Muscle of back (tissue), 11 donors: ENCODE measurements around the gene ABCC9. TPM values are rescaled to one million over a fixed set of nuclear protein-coding genes. Genes with fewer than 3 reads are reported as not detected.
A peak's percentile ranks its signal among the peaks of the same experiment; 100 is the strongest.

Experiments
- DNase-seq, 3 donors: peaks; one replicate each; pipeline versions ENCODE4 v3.0.0 to v3.0.0-alpha.2; 2013
- polyA plus RNA-seq, 10 donors: library from polyadenylated mRNA; unstranded; fragments of 120-200 nt; gene quantifications; one replicate each; pipeline ENCODE4 v1.2.1, GENCODE V29; 2013; ENCODE audit not compliant: insufficient read length in 10 of 10

ABCC9 gene
- polyA plus RNA-seq, 10 donors: 54.2 to 86.1 (median 72.2) TPM

- DNase-seq: peak in 1 of 3 donors; percentile 41
These were observed 59.3 kb downstream of the ABCC9 start for GRCh38 chr12:21881965-21882364.

GRCh38 chr12:21879312-21879711 is 61.9 kb downstream of the ABCC9 start:
- DNase-seq: no peak

- no peak for DNase-seq
These were observed 63.8 kb downstream of the ABCC9 start for GRCh38 chr12:21877293-21877982.

DNA sequence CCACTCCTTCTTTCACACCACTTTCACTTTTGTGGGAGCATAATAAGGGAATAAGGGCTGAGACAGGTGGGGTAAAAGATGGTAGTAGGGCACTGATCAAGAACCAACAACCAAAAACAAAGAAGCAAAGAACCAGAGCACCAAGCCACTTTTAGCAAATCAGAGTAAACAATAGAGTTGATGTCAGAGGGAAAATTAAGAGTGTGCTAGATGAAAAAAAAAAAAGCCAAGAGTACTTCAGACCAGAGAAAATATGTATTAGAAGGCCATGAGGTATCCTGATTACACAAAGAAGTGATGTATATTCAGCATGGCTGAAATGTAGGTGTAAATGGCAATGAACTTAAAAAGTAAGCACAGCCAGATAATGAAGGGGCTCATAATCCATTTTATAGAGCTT is 75.4 kb downstream of the ABCC9 start:
- no peak for DNase-seq

- DNase-seq: no peak
These were observed 80.7 kb downstream of the ABCC9 start for GRCh38 chr12:21860534-21860933.

- no peak for DNase-seq
These were observed 81.1 kb downstream of the ABCC9 start for GRCh38 chr12:21860128-21860527.

- DNase-seq: no peak
These were observed 89.0 kb downstream of the ABCC9 start for GRCh38 chr12:21852251-21852650.

- DNase-seq: no peak
These were observed 90.1 kb downstream of the ABCC9 start for GRCh38 chr12:21851151-21851550.

- DNase-seq: no peak
These were observed 90.8 kb downstream of the ABCC9 start for GRCh38 chr12:21850419-21850818.

DNA sequence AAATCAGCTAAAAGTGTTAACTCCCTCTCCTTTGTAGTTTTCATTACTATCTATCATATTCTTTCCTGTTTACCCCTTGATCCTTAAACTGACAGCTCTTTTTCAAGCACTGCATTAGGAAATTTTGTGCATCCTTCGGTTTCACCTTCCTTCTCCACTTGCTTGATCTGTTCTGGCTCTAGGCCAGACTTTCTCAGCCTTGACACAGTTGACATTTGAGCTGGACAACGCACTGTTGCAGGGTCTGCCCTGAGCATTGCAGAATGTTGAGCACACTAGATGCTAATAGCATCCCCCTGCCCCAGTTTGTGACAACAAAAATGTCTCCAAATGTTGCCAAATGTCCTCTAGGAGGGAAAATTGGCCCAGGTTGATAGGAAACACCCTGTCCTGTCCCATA is 91.3 kb downstream of the ABCC9 start:
- DNase-seq: peak in 2 of 3 donors; percentile 17 to 23

- DNase-seq: no peak
These were observed 93.0 kb downstream of the ABCC9 start for GRCh38 chr12:21848192-21848591.

DNA sequence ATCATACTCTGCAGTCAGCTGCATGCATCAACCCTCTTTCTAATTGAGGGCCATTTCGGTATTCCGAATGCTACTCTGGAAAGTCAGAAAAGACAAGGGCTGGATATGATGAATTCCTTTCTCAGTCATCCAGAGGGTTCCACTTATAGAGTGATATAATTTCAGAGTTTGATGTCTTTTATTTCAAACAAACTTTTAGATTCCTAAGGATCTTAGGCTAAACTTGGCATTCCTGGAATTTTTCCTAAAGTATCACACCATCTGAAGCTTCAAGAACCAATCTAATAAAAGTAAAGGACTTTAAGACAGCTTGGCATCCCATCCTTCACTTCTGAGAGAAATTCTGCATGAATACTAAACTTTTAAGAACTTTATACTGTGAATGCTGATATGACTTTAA is 97.4 kb downstream of the ABCC9 start:
- DNase-seq: no peak

- no peak for DNase-seq
These were observed 101.5 kb downstream of the ABCC9 start for GRCh38 chr12:21839776-21840175.

DNA sequence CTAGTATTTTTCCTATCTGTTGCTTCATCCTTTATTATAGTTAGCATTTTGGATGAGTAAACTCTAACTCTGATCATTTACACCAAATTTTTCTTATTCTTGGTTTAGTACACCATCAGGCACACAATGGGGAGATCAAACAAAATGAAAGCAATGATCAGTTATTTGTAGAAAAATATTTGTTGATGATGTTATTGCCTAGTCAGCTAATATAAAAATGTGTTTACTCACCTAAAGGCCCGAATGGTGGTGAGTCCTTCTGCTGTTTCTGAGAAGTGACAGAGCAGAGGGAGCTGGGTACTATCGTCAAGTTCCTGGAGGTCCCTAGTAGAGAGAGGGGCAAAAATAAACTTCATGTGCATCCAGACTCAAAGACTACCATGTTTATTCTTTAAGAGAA is 103.4 kb downstream of the ABCC9 start:
- no peak for DNase-seq

- peak; percentile 85 to 93 (median 87) for DNase-seq
These were observed 109.4 kb downstream of the ABCC9 start for GRCh38 chr12:21831791-21832344.

DNA sequence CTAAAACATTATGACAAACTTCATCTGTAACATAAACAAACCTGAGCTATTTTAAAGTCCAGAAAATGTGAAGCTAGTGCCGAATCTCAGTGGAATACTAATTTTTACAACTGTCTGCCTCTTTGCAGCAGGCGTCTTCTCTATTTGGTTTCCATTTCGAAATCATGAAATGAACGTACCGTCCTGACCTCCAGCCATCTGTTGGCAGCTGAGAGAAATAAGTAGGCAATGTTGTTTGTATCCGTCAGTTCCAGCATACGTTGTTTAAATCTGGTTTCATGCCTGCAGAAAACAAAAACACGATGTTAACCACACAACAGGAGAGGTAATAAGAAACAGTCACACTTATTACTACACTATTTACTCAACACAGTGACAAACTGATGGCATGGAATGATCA is 112.4 kb downstream of the ABCC9 start:
- no peak for DNase-seq

- DNase-seq: no peak
These were observed 113.0 kb downstream of the ABCC9 start for GRCh38 chr12:21828136-21828775.

DNA sequence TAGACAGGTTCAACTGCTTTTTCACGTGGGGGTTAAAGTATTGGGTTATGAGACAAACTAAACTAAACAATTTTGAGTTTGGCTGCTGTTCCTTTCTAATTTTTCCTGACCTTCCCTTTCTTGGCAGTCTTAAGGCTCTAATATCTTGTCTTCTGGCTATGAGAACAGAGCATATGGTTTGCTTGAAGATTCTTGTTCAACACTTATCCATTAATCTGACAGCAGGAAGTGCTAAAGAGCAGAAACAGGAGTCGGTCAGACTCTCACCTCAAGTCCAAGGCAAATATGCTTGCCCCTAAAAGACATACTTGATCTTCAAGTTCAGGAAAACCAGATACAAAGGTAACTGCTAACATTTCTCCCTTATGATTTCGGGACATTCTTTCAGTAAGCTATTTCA is 114.1 kb downstream of the ABCC9 start:
- DNase-seq: peak; percentile 53 to 76 (median 68)

GRCh38 chr12:21826618-21826910 is 114.7 kb downstream of the ABCC9 start:
- peak in 1 of 3 donors; percentile 54 for DNase-seq

DNA sequence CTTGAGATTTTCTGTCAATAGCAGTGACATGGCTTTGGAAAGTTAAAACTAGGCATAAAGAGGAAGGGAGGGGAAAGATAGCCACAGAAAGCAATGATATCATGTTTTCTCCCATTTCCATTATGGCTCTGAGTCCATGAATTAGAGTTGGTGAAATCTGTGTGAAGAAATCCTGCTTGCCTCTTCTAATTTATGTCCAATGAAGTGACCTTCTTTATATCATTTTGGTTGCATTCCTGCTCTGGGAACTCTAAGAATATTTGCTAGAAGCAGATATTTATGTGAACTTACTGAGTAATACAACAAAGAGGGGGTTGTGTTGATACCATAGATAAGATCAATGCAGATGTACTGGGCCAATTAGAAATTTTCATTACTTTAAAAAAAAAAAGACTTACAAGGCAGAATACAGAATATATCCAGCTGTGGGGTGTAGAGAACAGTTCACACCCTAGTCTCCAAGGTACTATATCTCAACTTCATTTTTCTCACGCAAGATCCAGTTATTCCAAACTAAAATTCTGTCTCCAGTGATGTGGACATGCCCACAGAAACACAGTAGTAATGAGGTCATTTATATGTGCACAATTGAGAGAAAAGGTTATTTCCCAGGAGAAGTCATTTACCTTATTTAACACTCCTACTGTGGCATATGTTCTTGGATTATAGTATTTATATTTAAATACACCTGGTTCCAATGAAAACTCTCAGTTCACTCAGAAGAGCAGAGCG is 115.2 kb downstream of the ABCC9 start:
- peak in 2 of 3 donors; percentile 30 to 63 for DNase-seq

GRCh38 chr12:21823581-21823980 is 117.6 kb downstream of the ABCC9 start:
- DNase-seq: no peak

DNA sequence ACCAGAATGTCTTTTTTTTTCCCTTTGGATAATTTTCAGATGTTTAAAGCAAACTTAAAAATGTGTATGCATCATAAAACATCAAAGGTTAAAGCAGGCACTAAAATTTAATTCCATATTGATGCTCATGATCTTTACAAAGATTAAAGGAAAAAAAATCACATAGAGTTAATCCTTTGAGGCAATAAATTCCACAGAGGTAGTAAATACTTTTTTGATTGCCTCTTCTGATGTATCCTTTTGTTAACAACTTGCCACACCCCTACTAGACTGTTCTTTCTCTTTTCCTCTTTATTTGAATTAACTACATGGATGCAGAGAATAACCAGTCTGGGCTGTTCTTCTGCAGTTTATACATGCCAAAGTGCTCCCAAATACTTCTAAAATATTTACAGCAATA is 121.5 kb downstream of the ABCC9 start:
- no peak for DNase-seq

GRCh38 chr12:21819236-21819635 is 122.0 kb downstream of the ABCC9 start:
- peak in 2 of 3 donors; percentile 31 to 53 for DNase-seq
